Lung (tissue), 12 donors: ENCODE data around the gene NPAS3. TPM values are rescaled to one million over a fixed set of nuclear protein-coding genes. Genes with fewer than 3 reads are reported as not detected.

Experiments used
- ATAC-seq: fragments of 200-7000 bp; cut with Tn5 transposase; one replicate; pipeline ENCODE4 v1.9.1; 2020; ENCODE audit warnings: moderate number of reproducible peaks; ENCODE audit not compliant: insufficient read depth, low FRiP score
- DNase-seq, 3 donors: peaks; one replicate each; pipeline ENCODE4 v3.0.0-alpha.2; 2013 to 2017
- H3K27ac ChIP-seq, 2 donors: one replicate each; pipeline ENCODE4 v1.5.1; 2013; ENCODE audit warnings: mild to moderate bottlenecking in 2 of 2, moderate library complexity in 2 of 2, control low read depth in 1 of 2, inconsistent platforms in 1 of 2, low read depth in 1 of 2, low read length in 1 of 2
- H3K27me3 ChIP-seq, 3 donors: one replicate each; pipeline ENCODE4 v1.5.1; 2013; ENCODE audit warnings: low read length in 2 of 3; ENCODE audit not compliant: control insufficient read depth in 3 of 3, insufficient read depth in 3 of 3
- H3K36me3 ChIP-seq, 4 donors: one replicate each; pipeline ENCODE4 v1.5.1; 2013; ENCODE audit warnings: low read length in 4 of 4, mild to moderate bottlenecking in 1 of 4, moderate library complexity in 1 of 4; ENCODE audit not compliant: control insufficient read depth in 4 of 4, insufficient read depth in 4 of 4
- H3K4me1 ChIP-seq, 5 donors: one replicate each; pipeline ENCODE4 v1.5.1; 2013; ENCODE audit warnings: low read length in 5 of 5, mild to moderate bottlenecking in 2 of 5, moderate library complexity in 1 of 5; ENCODE audit not compliant: control insufficient read depth in 5 of 5, insufficient read depth in 5 of 5
- H3K4me3 ChIP-seq: one replicate; pipeline ENCODE4 v1.5.1; 2013; ENCODE audit warnings: mild to moderate bottlenecking, control low read depth, moderate library complexity
- H3K9ac ChIP-seq, 2 donors: one replicate each; pipeline ENCODE4 v1.5.1; 2013; ENCODE audit warnings: low read length in 2 of 2, control low read depth in 1 of 2; ENCODE audit not compliant: insufficient read depth in 1 of 2
- H3K9me3 ChIP-seq, 4 donors: one replicate each; pipeline ENCODE4 v1.5.1; 2013; ENCODE audit warnings: low read length in 3 of 4, mild to moderate bottlenecking in 1 of 4, moderate library complexity in 1 of 4; ENCODE audit not compliant: control insufficient read depth in 4 of 4, insufficient read depth in 3 of 4
- CTCF ChIP-seq: IDR thresholded peaks from 2 replicates; pipeline ENCODE4 v1.5.1; 2012; ENCODE audit warnings: mild to moderate bottlenecking; ENCODE audit errors: control extremely low read depth, extremely low read depth
- WGBS, 2 donors: extraction: QIAGEN DNeasy Blood & Tissue Kit; methylation state at CpG; one replicate each; pipeline ENCODE4 v1.1.7; 2013; 5-methylcytosine and 5-hydroxymethylcytosine counted together
- polyA plus RNA-seq, 2 donors: library from polyadenylated mRNA; stranded (reverse); fragments of 200-250 nt; gene quantifications; one replicate each; pipeline ENCODE4 v1.2.1, GENCODE V29; 2013
- total RNA-seq, 2 donors: library from RNA; depleted of rRNA in 1 of 2; stranded (reverse); fragments of >200 nt in 1 of 2; gene quantifications; one replicate each; pipeline ENCODE4 v1.2.1, GENCODE V29; 2014 to 2021
- donor health status: control.
- donor health status: control.
- donor health status: Bipolar disorder and iron deficiency.
- donor health status: healthy.
- donor health status: DM: yes; HTN: yes; CAD: no.

Gene NPAS3
- total and polyA plus RNA-seq, 4 donors = 0.13 to 0.48 (median 0.33) TPM

- Histone ChIP-seq H3K27me3 (no peaks in the 10 kb centered on the region), H3K4me1 (no peaks in the 10 kb centered on the region), H3K9ac (no peak overlapping the region), H3K4me3 (no peak overlapping the region), H3K36me3 (no peaks in the 10 kb centered on the region), H3K27ac (no peak overlapping the region), H3K9me3 (no peaks in the 10 kb centered on the region)
- TF ChIP-seq CTCF = no peak
- ATAC-seq (no peak), DNase-seq (peak in 2 of 3 donors; percentile 12 to 25)
- WGBS, 2 donors = 51 to 63% methylated on average over 6 of the region's 6 CpGs
Observed at GRCh38 chr14:33631441-33631840, 692.8 kb downstream of the NPAS3 start.

- Histone ChIP-seq H3K4me1 (no peaks in the 10 kb centered on the region), H3K27ac (no peak overlapping the region), H3K27me3 (peaks cover 0 to 3% (median 0%) of the 10 kb centered on the region in 3 donors), H3K9me3 (no peaks in the 10 kb centered on the region), H3K9ac (no peak overlapping the region), H3K36me3 (no peaks in the 10 kb centered on the region), H3K4me3 (no peak overlapping the region)
- DNase-seq = no peak
- no peak for TF ChIP-seq CTCF
- no peak for ATAC-seq
- WGBS, 2 donors = 94 to 95% methylated on average over 3 of the region's 3 CpGs
Observed at GRCh38 chr14:33634631-33635030, 696.0 kb downstream of the NPAS3 start.

- no peak for ATAC-seq
- WGBS, 2 donors = 85 to 91% methylated on average over 4 of the region's 4 CpGs
- DNase-seq = no peak
- H3K36me3 ChIP-seq = no peaks in the 10 kb centered on the region
- no peak overlapping the region for H3K4me3 ChIP-seq
- peaks cover 0 to 7% (median 2%) of the 10 kb centered on the region in 3 donors for H3K27me3 ChIP-seq
- H3K9ac ChIP-seq = no peak overlapping the region
- TF ChIP-seq CTCF = no peak
- no peaks in the 10 kb centered on the region for H3K9me3 ChIP-seq
- no peak overlapping the region for H3K27ac ChIP-seq
- H3K4me1 ChIP-seq = no peaks in the 10 kb centered on the region
Observed at GRCh38 chr14:33636716-33637115, 698.0 kb downstream of the NPAS3 start.

DNA sequence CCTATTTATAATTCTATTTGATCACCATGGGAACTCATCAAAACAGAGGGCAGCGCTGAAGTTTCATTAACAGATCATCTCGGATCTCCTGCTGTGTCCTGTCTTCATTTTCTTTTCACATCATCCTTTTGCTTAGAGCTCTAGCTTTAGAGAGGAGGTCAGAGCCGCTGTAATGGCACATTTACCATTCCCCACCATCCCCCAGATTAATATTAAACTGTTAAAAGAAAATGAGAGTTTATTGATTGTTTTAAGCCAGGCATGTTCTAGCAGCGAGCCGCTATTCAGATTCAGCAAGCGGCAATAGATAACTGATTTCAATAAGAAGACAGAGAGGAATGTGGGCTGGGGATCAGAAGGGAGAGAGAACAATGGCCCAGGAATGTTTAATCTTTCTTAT lies 703.4 kb downstream of the NPAS3 start:
- Histone ChIP-seq H3K4me3 (no peak overlapping the region), H3K36me3 (no peaks in the 10 kb centered on the region), H3K27me3 (peaks cover 0 to 16% (median 7%) of the 10 kb centered on the region in 3 donors), H3K4me1 (peaks cover 0 to 3% (median 0%) of the 10 kb centered on the region in 5 donors), H3K9ac (no peak overlapping the region), H3K27ac (no peak overlapping the region), H3K9me3 (no peaks in the 10 kb centered on the region)
- no peak for TF ChIP-seq CTCF
- WGBS, 2 donors = 47 to 67% methylated on average over 6 of the region's 6 CpGs
- DNase-seq (peak; percentile 16 to 37 (median 19)), ATAC-seq (no peak)
